Sigmoid colon (tissue), 7 donors: ENCODE data around the gene PDE3B. TPM values are rescaled to one million over a fixed set of nuclear protein-coding genes. Genes with fewer than 3 reads are reported as not detected.
A peak's percentile ranks its signal among the peaks of the same experiment; 100 is the strongest.
"Not testable (repeated sequence)": the region's sequence is repeated elsewhere in the genome, so short reads cannot be mapped to it uniquely, and the experiment has no call there.

Source experiments
- DNase-seq: peaks from one replicate; pipeline ENCODE4 v3.0.0-alpha.2; 2019
- H3K27ac ChIP-seq, 4 donors: fragments of 200-600 bp; sonication (generic); one replicate each; pipeline ENCODE4 v1.5.1; 2016 to 2019; ENCODE audit warnings: mild to moderate bottlenecking in 1 of 4
- H3K27me3 ChIP-seq, 3 donors: fragments of 200-600 bp; sonication (generic); one replicate each; pipeline ENCODE4 v1.5.1; 2019; ENCODE audit warnings: mild to moderate bottlenecking in 1 of 3
- H3K36me3 ChIP-seq, 4 donors: fragments of 200-600 bp; sonication (generic); one replicate each; pipeline ENCODE4 v1.5.1; 2016 to 2019
- H3K4me1 ChIP-seq, 4 donors: fragments of 200-600 bp; sonication (generic); one replicate each; pipeline ENCODE4 v1.5.1; 2017 to 2019
- H3K4me3 ChIP-seq, 4 donors: fragments of 200-600 bp; sonication (generic); one replicate each; pipeline ENCODE4 v1.5.1; 2017 to 2019; ENCODE audit warnings: mild to moderate bottlenecking in 2 of 4, moderate library complexity in 1 of 4
- H3K9me3 ChIP-seq, 4 donors: fragments of 200-600 bp in 3 of 4; sonication (generic) in 3 of 4; one replicate each; pipeline versions ENCODE4 v1.5.1 to v1.6.1; 2013 to 2019
- EP300 ChIP-seq, 4 donors: sonication (generic); formaldehyde crosslinking; IDR thresholded peaks; one replicate each; pipeline ENCODE4 v1.6.1; 2017; ENCODE audit warnings: antibody characterized with exemption in 4 of 4
- POLR2A ChIP-seq, 2 donors: fragments of 450-650 bp; IDR thresholded peaks; one replicate each; pipeline ENCODE4 v1.6.1; 2016; ENCODE audit warnings: antibody characterized with exemption in 2 of 2, mild to moderate bottlenecking in 2 of 2, moderate library complexity in 2 of 2
- POLR2AphosphoS5 ChIP-seq, 4 donors: sonication (generic); formaldehyde crosslinking; IDR thresholded peaks; one replicate each; pipeline ENCODE4 v1.6.1; 2017; ENCODE audit warnings: antibody characterized with exemption in 4 of 4
- WGBS, 2 donors: extraction: QIAGEN DNeasy Blood & Tissue Kit; methylation state at CpG; one replicate each; pipeline ENCODE4 v1.1.7; 2013; 5-methylcytosine and 5-hydroxymethylcytosine counted together
- intact Hi-C: fragments of 100-400 bp; cut with DNase I; formaldehyde crosslinking; loops from one replicate; pipeline ENCODE4 v1.15.1; 2023
- polyA plus RNA-seq, 3 donors: library from polyadenylated mRNA; stranded (reverse); fragments of 200-250 nt; gene quantifications; one replicate each; pipeline ENCODE4 v1.2.3, GENCODE V29; 2013
- total RNA-seq, 4 donors: library from RNA; depleted of rRNA; stranded (reverse); fragments of >200 nt; gene quantifications; one replicate each; pipeline ENCODE4 v1.1.0, GENCODE V29; 2016
- TF ChIP-seq, protein P1 (sequence below), 4 experiments: fragments of 450-650 bp in 3 of 4; fragments of 200-600 bp in 1 of 4; IDR thresholded peaks; one replicate each; pipeline ENCODE4 v1.5.1; 2016 to 2019; ENCODE audit warnings: antibody characterized with exemption in 4 of 4, mild to moderate bottlenecking in 3 of 4, moderate library complexity in 2 of 4
- donor health status: healthy with polysubstance abuse.
- donor health status: Bipolar disorder and iron deficiency.
- donor health status: healthy.

The PDE3B gene
- total and polyA plus RNA-seq, 7 donors, result 1.2 to 132 (median 78.3) TPM

DNA sequence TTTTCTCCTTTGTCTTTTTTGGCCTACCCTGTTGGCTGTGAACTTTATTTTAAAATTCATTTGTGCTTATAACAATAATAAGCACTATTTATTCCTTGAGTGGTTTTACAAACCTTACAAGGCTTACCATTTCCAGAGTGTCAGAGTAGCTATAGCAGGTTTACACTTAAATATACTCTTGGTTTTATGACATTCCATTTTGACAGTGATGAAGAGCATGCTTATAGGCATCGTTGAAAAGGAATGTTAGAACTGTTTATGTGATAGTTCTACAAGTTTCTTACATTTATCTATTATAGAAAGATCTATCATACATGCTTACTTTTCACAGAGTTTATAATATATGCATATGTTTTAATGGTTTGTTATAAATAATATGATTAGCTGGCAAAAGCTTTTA is 84.1 kb downstream of the PDE3B start:
- Histone ChIP-seq H3K9me3 (no peaks in the 10 kb centered on the region), H3K4me1 (peaks cover 0 to 50% (median 18%) of the 10 kb centered on the region in 4 donors), H3K36me3 (no peaks in the 10 kb centered on the region), H3K4me3 (no peak overlapping the region), H3K27ac (peak overlapping the region in 2 of 4 donors; percentile 36 to 57), H3K27me3 (no peaks in the 10 kb centered on the region)
- intact Hi-C loops, result no loop called here
- DNase-seq, result no peak
- 30 to 44% methylated on average over 1 of the region's 1 CpG for WGBS, 2 donors
- TF ChIP-seq POLR2A (IDR thresholded peaks at IDR 0.05) (no peak), POLR2AphosphoS5 (IDR thresholded peaks at IDR 0.05) (peak in 2 of 4 donors; percentile 47 to 48)

DNA sequence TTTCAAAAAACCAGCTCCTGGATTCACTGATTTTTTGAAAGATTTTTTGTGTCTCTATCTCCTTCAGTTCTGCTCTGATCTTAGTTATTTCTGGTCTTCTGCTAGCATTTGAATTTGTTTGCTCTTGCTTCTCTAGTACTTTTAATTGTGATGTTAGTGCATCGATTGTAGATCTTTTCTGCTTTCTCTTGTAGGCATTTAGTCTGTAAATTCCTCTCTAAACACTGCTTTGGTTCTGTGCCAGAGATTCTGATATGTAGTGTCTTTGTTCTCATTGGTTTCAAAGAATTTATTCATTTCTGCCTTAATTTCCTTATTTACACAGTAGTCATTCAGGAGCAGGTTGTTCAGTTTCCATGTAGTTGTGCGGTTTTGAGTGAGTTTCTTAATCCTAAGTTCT is 96.9 kb downstream of the PDE3B start:
- intact Hi-C loops, result loop anchor here (10.0 kb wide), 1 partner anchor 186 kb away; no protein-coding TSS in a partner anchor
- H3K27me3 ChIP-seq, H3K36me3 ChIP-seq, DNase-seq, H3K9me3 ChIP-seq, H3K4me3 ChIP-seq: not testable (repeated sequence)
- Histone ChIP-seq H3K4me1 (peaks cover 0 to 15% (median under 1%) of the 10 kb centered on the region in 4 donors), H3K27ac (peak overlapping the region in 1 of 4 donors; percentile 10)
- 46 to 77% methylated on average over 2 of the region's 2 CpGs for whole genome bisulfite sequencing, 2 donors

DNA sequence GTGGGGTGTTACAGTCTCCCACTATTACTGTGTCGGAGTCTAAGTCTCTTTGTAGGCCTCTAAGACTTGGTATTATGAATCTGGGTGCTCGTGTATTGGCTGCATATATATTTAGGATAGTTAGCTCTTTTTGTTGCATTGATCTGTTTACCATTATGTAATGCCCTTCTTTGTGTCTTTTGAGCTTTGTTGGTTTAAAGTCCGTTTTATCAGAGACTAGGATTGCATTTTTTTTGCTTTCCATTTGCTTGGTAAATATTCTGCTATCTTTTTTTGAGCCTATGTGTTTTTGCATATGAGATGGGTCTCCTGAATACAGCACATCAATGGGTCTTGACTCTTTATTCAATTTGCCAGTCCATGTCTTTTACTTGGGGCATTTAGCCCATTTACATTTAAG is 97.6 kb downstream of the PDE3B start:
- 88 to 91% methylated on average over 3 of the region's 3 CpGs for WGBS, 2 donors
- DNase-seq, result no peak
- no peak overlapping the region for H3K4me3 ChIP-seq
- no peaks in the 10 kb centered on the region for H3K36me3 ChIP-seq
- TF ChIP-seq, protein P1, sequence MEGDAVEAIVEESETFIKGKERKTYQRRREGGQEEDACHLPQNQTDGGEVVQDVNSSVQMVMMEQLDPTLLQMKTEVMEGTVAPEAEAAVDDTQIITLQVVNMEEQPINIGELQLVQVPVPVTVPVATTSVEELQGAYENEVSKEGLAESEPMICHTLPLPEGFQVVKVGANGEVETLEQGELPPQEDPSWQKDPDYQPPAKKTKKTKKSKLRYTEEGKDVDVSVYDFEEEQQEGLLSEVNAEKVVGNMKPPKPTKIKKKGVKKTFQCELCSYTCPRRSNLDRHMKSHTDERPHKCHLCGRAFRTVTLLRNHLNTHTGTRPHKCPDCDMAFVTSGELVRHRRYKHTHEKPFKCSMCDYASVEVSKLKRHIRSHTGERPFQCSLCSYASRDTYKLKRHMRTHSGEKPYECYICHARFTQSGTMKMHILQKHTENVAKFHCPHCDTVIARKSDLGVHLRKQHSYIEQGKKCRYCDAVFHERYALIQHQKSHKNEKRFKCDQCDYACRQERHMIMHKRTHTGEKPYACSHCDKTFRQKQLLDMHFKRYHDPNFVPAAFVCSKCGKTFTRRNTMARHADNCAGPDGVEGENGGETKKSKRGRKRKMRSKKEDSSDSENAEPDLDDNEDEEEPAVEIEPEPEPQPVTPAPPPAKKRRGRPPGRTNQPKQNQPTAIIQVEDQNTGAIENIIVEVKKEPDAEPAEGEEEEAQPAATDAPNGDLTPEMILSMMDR (IDR thresholded peaks at IDR 0.05), result no peak
- TF ChIP-seq POLR2A (IDR thresholded peaks at IDR 0.05) (no peak), POLR2AphosphoS5 (IDR thresholded peaks at IDR 0.05) (no peak), EP300 (IDR thresholded peaks at IDR 0.05) (no peak)
- no peaks in the 10 kb centered on the region for H3K27me3 ChIP-seq
- intact Hi-C loops, result loop anchor here (10.0 kb wide), 1 partner anchor 186 kb away; no protein-coding TSS in a partner anchor
- no peaks in the 10 kb centered on the region for H3K9me3 ChIP-seq
- no peak overlapping the region for H3K27ac ChIP-seq
- H3K4me1 ChIP-seq, result peaks cover 0 to 21% (median 5%) of the 10 kb centered on the region in 4 donors

DNA sequence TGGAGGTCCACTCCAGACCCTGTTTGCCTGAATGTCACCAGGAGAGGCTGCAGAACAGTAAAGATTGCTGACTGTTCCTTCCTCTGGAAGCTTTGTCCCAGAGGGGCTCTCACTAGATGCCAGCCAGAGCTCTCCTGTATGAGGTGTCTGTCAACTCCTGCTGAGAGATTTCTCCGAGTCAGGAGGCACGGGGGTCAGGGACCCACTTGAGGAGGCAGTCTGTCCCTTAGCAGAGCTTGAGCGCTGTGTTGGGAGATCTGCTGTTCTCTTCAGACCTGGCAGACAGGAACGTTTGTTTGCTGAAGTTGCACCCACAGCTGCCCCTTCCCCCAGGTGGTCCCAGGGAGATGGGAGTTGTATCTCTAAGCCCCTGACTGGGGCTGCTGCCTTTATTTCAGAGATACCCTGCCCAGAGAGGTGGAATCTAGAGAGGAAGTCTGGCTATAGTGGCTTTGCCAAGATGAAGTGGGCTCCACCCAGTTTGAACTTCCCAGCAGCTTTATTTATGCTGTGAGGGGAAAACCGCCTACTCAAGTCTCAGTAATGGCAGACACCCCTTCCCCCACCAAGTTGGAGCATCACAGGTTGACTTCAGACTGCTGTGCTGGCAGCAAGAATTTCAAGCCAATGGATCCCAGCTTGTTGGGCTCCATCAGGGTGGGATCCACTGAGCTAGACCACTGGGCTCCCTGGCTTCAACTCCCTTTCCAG is 99.4 kb downstream of the PDE3B start:
- Histone ChIP-seq H3K4me1 (peaks cover 0 to 39% (median 19%) of the 10 kb centered on the region in 4 donors), H3K4me3 (no peak overlapping the region), H3K27ac (no peak overlapping the region), H3K9me3 (no peaks in the 10 kb centered on the region), H3K36me3 (no peaks in the 10 kb centered on the region), H3K27me3 (no peaks in the 10 kb centered on the region)
- WGBS, 2 donors, result 78 to 91% methylated on average over 5 of the region's 5 CpGs
- intact Hi-C loops, result loop anchor here (10.0 kb wide), 1 partner anchor 188 kb away; no protein-coding TSS in a partner anchor
- DNase-seq, result no peak
- TF ChIP-seq EP300 (IDR thresholded peaks at IDR 0.05) (no peak), POLR2A (IDR thresholded peaks at IDR 0.05) (no peak), POLR2AphosphoS5 (IDR thresholded peaks at IDR 0.05) (no peak)
- TF ChIP-seq, protein P1 (IDR thresholded peaks at IDR 0.05), result no peak

DNA sequence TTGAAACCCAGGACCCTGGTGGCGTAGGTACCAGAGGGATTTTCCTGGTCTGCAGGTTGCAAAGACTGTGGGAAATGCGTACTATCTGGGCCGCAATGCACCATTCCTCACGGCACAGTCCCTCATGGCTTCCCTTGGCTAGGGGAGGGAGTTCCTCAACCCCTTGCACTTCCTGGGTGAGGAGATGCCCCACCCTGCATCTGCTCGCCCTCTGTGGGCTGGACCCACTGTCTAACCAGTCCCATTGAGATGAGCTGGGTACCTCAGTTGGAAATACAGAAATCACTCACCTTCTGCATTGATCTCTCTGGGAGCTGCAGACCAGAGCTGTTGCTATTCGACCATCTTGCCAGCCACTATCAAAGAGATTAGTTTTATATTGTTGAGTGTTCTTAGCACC is 100.1 kb downstream of the PDE3B start:
- H3K4me1 ChIP-seq, result peaks cover 0 to 46% (median 24%) of the 10 kb centered on the region in 4 donors
- H3K4me3 ChIP-seq, H3K27ac ChIP-seq, H3K27me3 ChIP-seq, DNase-seq, H3K36me3 ChIP-seq, H3K9me3 ChIP-seq: not testable (repeated sequence)
- intact Hi-C loops, result loop anchor here (10.0 kb wide), 1 partner anchor 189 kb away; no protein-coding TSS in a partner anchor
- 93 to 96% methylated on average over 6 of the region's 6 CpGs for WGBS, 2 donors

DNA sequence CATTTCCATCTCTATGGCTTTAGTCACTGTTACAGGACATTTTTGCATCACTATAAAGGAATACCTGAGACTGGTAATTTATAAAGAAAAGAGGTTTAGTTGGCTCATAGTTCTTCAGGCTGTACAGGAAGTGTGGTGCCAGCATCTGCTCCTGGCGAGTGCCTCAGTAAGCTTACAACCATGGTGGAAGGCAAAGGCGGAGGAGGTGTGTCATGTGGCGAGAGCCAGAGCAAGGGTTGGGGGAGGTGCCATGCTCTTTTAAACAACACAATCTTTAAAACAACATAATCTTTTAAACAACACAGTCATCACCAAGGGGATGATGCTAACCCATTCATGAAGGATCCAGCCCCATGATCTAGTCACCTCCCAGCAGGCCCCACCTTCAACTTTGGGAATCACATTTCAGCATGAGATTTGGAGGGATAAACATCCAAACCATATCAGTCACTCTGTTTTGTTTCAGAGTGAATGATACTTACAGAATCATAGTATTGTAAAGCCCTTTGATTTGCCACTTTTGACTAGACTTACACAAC is 103.3 kb downstream of the PDE3B start:
- Histone ChIP-seq H3K4me3 (no peak overlapping the region), H3K36me3 (no peaks in the 10 kb centered on the region), H3K9me3 (no peaks in the 10 kb centered on the region), H3K27me3 (no peaks in the 10 kb centered on the region), H3K4me1 (peaks cover 0 to 73% (median 46%) of the 10 kb centered on the region in 4 donors), H3K27ac (peak overlapping the region in 3 of 4 donors; percentile 41 to 73 (median 59))
- no peak for DNase-seq
- intact Hi-C loops, result loop anchor here (10.0 kb wide), 1 partner anchor 192 kb away; no protein-coding TSS in a partner anchor
- WGBS, 2 donors, result 92 to 98% methylated on average over 3 of the region's 3 CpGs
- no peak for TF ChIP-seq POLR2A (IDR thresholded peaks at IDR 0.05)
- no peak for TF ChIP-seq POLR2AphosphoS5 (IDR thresholded peaks at IDR 0.05)
- no peak for TF ChIP-seq EP300 (IDR thresholded peaks at IDR 0.05)
- TF ChIP-seq, protein P1 (IDR thresholded peaks at IDR 0.05), result no peak
